GM23338 (cell line): ENCODE measurements around the gene RPS17. TPM values are rescaled to one million over a fixed set of nuclear protein-coding genes. Genes with fewer than 3 reads are reported as not detected.

Source experiments
- ATAC-seq: fragments of 200-7000 bp; cut with Tn5 transposase; 3 replicates; pipeline ENCODE4 v1.9.1; 2020
- DNase-seq: peaks from one replicate; pipeline ENCODE4 v3.0.0-alpha.2; 2015; ENCODE audit warnings: low spot score
- H2AFZ ChIP-seq: fragments of 200-600 bp; sonication (generic); 2 replicates; pipeline ENCODE4 v1.8.0; 2016; ENCODE audit warnings: antibody characterized with exemption, mild to moderate bottlenecking, moderate library complexity
- H3F3A ChIP-seq: fragments of 200-600 bp; sonication (generic); replicated peaks from 2 replicates; pipeline ENCODE4 v1.8.0; 2017; ENCODE audit warnings: antibody characterized with exemption, mixed run types, low read depth
- H3K27ac ChIP-seq: fragments of 200-600 bp; sonication (generic); 2 replicates; pipeline ENCODE4 v1.6.1; 2016; ENCODE audit warnings: low read depth
- H3K27me3 ChIP-seq: fragments of 200-600 bp; sonication (generic); 2 replicates; pipeline ENCODE4 v1.8.0; 2016; ENCODE audit warnings: mild to moderate bottlenecking, mixed run types, moderate library complexity; ENCODE audit not compliant: insufficient read depth
- H3K36me3 ChIP-seq: fragments of 200-600 bp; sonication (generic); 2 replicates; pipeline ENCODE4 v1.8.0; 2016; ENCODE audit warnings: mild to moderate bottlenecking; ENCODE audit not compliant: insufficient read depth
- H3K4me1 ChIP-seq: fragments of 200-600 bp; sonication (generic); 2 replicates; pipeline ENCODE4 v1.8.0; 2016; ENCODE audit warnings: mild to moderate bottlenecking, moderate library complexity; ENCODE audit not compliant: insufficient read depth
- H3K4me2 ChIP-seq: fragments of 200-600 bp; sonication (generic); 2 replicates; pipeline ENCODE4 v1.7.1; 2017; ENCODE audit warnings: mixed run types
- H3K4me3 ChIP-seq: fragments of 200-600 bp; sonication (generic); 2 replicates; pipeline ENCODE4 v1.6.1; 2016; ENCODE audit warnings: mixed run types
- H3K79me2 ChIP-seq: fragments of 200-600 bp; sonication (generic); replicated peaks from 2 replicates; pipeline ENCODE4 v1.8.0; 2017; ENCODE audit warnings: mild to moderate bottlenecking; ENCODE audit not compliant: insufficient read depth
- H3K9me2 ChIP-seq: fragments of 200-600 bp; sonication (generic); 2 replicates; pipeline ENCODE4 v1.8.0; 2017; ENCODE audit not compliant: insufficient read depth
- H4K20me1 ChIP-seq: fragments of 200-600 bp; sonication (generic); replicated peaks from 2 replicates; pipeline ENCODE4 v1.8.0; 2017; ENCODE audit warnings: mild to moderate bottlenecking; ENCODE audit not compliant: insufficient read depth
- H3K27ac Mint-ChIP-seq: 2 replicates; pipeline ENCODE4 v1.8.0; 2020; ENCODE audit warnings: inconsistent platforms, mild to moderate bottlenecking, moderate library complexity, mixed read lengths
- H3K27me3 Mint-ChIP-seq: 3 replicates; pipeline ENCODE4 v1.8.0; 2022; ENCODE audit warnings: low read depth, mild to moderate bottlenecking, moderate library complexity, mixed read lengths, inconsistent platforms; ENCODE audit not compliant: insufficient read depth, poor library complexity
- H3K36me3 Mint-ChIP-seq: 3 replicates; pipeline ENCODE4 v1.8.0; 2021; ENCODE audit warnings: low read depth, mild to moderate bottlenecking, inconsistent platforms, moderate library complexity, mixed read lengths
- H3K4me1 Mint-ChIP-seq: 3 replicates; pipeline ENCODE4 v1.8.0; 2020; ENCODE audit warnings: mild to moderate bottlenecking, inconsistent platforms, mixed read lengths
- H3K4me3 Mint-ChIP-seq: 3 replicates; pipeline ENCODE4 v1.8.0; 2021; ENCODE audit warnings: moderate library complexity, mild to moderate bottlenecking, inconsistent platforms, mixed read lengths
- H3K9me3 Mint-ChIP-seq: 3 replicates; pipeline ENCODE4 v1.8.0; 2020; ENCODE audit warnings: moderate library complexity, mild to moderate bottlenecking, inconsistent platforms, mixed read lengths
- CREB1 ChIP-seq: fragments of 250-450 bp; sonication (Bioruptor Pico); IDR thresholded peaks from 2 replicates; pipeline ENCODE4 v1.5.0; 2020; ENCODE audit warnings: low read depth, mild to moderate bottlenecking, moderate library complexity
- EZH2 ChIP-seq: fragments of 200-600 bp; sonication (generic); IDR thresholded peaks from one replicate; pipeline ENCODE4 v1.8.0; 2017; ENCODE audit warnings: antibody characterized with exemption, mild to moderate bottlenecking, low read depth; ENCODE audit not compliant: unreplicated experiment
- EZH2phosphoT487 ChIP-seq: fragments of 200-600 bp; sonication (generic); IDR thresholded peaks from one replicate; pipeline ENCODE4 v1.8.1; 2018; ENCODE audit warnings: antibody characterized with exemption; ENCODE audit not compliant: unreplicated experiment
- NANOG ChIP-seq: IDR thresholded peaks from 2 replicates; pipeline ENCODE4 v1.6.1; 2016; ENCODE audit warnings: antibody characterized with exemption, borderline replicate concordance
- POLR2AphosphoS5 ChIP-seq: IDR thresholded peaks from 2 replicates; pipeline ENCODE4 v1.6.1; 2016; ENCODE audit warnings: antibody characterized with exemption, low read depth
- STAT1 ChIP-seq: IDR thresholded peaks from one replicate; pipeline ENCODE4 v1.6.1; 2016; ENCODE audit warnings: antibody characterized with exemption; ENCODE audit not compliant: unreplicated experiment
- ZNF114 ChIP-seq: fragments of 250-450 bp; sonication (Bioruptor Pico); IDR thresholded peaks from 2 replicates; pipeline ENCODE4 v1.5.0; 2020; ENCODE audit warnings: mild to moderate bottlenecking, moderate library complexity
- polyA plus RNA-seq: library from polyadenylated mRNA; unstranded; fragments of >200 nt; fragmentation: Nextera tagmentation; extraction: Ambion mirVana; gene quantifications from 2 replicates; pipeline ENCODE4 v1.2.1, GENCODE V29; 2016
- total RNA-seq: library from RNA; depleted of rRNA; stranded (reverse); fragments of >200 nt; shearing (Covaris generic); gene quantifications from 2 replicates; pipeline ENCODE4 v1.2.3, GENCODE V29; 2014
- TF ChIP-seq, protein P1 (sequence below): IDR thresholded peaks from 2 replicates; pipeline ENCODE4 v1.6.1; 2016; ENCODE audit warnings: antibody characterized with exemption
- TF ChIP-seq, protein P2 (sequence below): IDR thresholded peaks from one replicate; pipeline ENCODE4 v1.6.1; 2018; ENCODE audit warnings: antibody characterized with exemption; ENCODE audit not compliant: unreplicated experiment
- TF ChIP-seq, protein P3 (sequence below): fragments of 250-450 bp; sonication (Bioruptor Pico); IDR thresholded peaks from 2 replicates; pipeline ENCODE4 v1.5.0; 2020; ENCODE audit warnings: mild to moderate bottlenecking, moderate library complexity

Gene RPS17
- total and polyA plus RNA-seq, 2 experiments from 2014 or later, result 1,741 to 1,928 TPM

DNA sequence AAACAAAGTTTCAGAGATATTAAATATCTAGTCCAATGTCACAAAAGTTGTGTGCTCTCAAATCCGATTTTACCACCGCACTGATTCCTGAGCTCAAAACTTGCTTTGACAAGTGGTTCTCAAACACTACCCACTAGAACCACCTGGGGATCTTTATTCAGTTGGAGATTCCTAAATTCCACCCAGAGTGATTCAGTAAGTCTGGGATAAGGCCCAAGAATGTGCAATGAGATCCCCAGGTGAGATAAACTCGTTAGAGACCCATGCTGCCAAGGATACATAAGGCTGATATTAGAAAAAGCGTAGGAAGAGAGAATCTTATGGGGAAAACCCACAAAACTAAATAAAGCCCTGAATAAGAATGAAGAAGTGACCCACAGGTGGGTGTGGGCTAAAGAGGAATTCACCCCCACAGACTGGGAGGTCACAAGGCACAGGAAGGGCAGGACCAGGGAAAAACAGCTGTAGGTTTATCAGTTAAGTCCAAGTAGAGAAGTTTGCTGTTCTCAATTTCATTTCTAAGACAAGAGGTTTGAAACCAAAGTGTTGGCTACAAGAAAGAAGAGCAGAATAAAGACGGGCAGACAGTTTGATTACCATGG lies 11.5 kb upstream of the RPS17 start:
- Histone ChIP-seq H2AFZ (no peak overlapping the region), H3K4me3 (no peak overlapping the region), H3K4me1 (no peaks in the 10 kb centered on the region), H4K20me1 (no peaks in the 10 kb centered on the region), H3K36me3 (no peaks in the 10 kb centered on the region), H3K9me2 (no peaks in the 10 kb centered on the region; the same call in 1 of the 2 replicates), H3K79me2 (no peaks in the 10 kb centered on the region), H3K27me3 (no peaks in the 10 kb centered on the region), H3K4me2 (no peak overlapping the region), H3F3A (no peaks in the 10 kb centered on the region), H3K27ac (no peak overlapping the region)
- ATAC-seq, result peak; percentile 39; the same call in 2 of the 3 replicates
- Mint-ChIP-seq H3K9me3 (no peaks in the 10 kb centered on the region), H3K27ac (no peak overlapping the region), H3K4me1 (peaks cover 16% of the 10 kb centered on the region), H3K36me3 (no peaks in the 10 kb centered on the region), H3K4me3 (no peak overlapping the region), H3K27me3 (peaks cover 2% of the 10 kb centered on the region)
- TF ChIP-seq, protein P1, sequence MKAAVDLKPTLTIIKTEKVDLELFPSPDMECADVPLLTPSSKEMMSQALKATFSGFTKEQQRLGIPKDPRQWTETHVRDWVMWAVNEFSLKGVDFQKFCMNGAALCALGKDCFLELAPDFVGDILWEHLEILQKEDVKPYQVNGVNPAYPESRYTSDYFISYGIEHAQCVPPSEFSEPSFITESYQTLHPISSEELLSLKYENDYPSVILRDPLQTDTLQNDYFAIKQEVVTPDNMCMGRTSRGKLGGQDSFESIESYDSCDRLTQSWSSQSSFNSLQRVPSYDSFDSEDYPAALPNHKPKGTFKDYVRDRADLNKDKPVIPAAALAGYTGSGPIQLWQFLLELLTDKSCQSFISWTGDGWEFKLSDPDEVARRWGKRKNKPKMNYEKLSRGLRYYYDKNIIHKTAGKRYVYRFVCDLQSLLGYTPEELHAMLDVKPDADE, result no peak
- TF ChIP-seq ZNF114, result no peak
- TF ChIP-seq, protein P2, sequence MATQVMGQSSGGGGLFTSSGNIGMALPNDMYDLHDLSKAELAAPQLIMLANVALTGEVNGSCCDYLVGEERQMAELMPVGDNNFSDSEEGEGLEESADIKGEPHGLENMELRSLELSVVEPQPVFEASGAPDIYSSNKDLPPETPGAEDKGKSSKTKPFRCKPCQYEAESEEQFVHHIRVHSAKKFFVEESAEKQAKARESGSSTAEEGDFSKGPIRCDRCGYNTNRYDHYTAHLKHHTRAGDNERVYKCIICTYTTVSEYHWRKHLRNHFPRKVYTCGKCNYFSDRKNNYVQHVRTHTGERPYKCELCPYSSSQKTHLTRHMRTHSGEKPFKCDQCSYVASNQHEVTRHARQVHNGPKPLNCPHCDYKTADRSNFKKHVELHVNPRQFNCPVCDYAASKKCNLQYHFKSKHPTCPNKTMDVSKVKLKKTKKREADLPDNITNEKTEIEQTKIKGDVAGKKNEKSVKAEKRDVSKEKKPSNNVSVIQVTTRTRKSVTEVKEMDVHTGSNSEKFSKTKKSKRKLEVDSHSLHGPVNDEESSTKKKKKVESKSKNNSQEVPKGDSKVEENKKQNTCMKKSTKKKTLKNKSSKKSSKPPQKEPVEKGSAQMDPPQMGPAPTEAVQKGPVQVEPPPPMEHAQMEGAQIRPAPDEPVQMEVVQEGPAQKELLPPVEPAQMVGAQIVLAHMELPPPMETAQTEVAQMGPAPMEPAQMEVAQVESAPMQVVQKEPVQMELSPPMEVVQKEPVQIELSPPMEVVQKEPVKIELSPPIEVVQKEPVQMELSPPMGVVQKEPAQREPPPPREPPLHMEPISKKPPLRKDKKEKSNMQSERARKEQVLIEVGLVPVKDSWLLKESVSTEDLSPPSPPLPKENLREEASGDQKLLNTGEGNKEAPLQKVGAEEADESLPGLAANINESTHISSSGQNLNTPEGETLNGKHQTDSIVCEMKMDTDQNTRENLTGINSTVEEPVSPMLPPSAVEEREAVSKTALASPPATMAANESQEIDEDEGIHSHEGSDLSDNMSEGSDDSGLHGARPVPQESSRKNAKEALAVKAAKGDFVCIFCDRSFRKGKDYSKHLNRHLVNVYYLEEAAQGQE, result no peak
- no peak for TF ChIP-seq NANOG
- TF ChIP-seq POLR2AphosphoS5, result no peak
- TF ChIP-seq EZH2phosphoT487, result no peak
- TF ChIP-seq, protein P3, sequence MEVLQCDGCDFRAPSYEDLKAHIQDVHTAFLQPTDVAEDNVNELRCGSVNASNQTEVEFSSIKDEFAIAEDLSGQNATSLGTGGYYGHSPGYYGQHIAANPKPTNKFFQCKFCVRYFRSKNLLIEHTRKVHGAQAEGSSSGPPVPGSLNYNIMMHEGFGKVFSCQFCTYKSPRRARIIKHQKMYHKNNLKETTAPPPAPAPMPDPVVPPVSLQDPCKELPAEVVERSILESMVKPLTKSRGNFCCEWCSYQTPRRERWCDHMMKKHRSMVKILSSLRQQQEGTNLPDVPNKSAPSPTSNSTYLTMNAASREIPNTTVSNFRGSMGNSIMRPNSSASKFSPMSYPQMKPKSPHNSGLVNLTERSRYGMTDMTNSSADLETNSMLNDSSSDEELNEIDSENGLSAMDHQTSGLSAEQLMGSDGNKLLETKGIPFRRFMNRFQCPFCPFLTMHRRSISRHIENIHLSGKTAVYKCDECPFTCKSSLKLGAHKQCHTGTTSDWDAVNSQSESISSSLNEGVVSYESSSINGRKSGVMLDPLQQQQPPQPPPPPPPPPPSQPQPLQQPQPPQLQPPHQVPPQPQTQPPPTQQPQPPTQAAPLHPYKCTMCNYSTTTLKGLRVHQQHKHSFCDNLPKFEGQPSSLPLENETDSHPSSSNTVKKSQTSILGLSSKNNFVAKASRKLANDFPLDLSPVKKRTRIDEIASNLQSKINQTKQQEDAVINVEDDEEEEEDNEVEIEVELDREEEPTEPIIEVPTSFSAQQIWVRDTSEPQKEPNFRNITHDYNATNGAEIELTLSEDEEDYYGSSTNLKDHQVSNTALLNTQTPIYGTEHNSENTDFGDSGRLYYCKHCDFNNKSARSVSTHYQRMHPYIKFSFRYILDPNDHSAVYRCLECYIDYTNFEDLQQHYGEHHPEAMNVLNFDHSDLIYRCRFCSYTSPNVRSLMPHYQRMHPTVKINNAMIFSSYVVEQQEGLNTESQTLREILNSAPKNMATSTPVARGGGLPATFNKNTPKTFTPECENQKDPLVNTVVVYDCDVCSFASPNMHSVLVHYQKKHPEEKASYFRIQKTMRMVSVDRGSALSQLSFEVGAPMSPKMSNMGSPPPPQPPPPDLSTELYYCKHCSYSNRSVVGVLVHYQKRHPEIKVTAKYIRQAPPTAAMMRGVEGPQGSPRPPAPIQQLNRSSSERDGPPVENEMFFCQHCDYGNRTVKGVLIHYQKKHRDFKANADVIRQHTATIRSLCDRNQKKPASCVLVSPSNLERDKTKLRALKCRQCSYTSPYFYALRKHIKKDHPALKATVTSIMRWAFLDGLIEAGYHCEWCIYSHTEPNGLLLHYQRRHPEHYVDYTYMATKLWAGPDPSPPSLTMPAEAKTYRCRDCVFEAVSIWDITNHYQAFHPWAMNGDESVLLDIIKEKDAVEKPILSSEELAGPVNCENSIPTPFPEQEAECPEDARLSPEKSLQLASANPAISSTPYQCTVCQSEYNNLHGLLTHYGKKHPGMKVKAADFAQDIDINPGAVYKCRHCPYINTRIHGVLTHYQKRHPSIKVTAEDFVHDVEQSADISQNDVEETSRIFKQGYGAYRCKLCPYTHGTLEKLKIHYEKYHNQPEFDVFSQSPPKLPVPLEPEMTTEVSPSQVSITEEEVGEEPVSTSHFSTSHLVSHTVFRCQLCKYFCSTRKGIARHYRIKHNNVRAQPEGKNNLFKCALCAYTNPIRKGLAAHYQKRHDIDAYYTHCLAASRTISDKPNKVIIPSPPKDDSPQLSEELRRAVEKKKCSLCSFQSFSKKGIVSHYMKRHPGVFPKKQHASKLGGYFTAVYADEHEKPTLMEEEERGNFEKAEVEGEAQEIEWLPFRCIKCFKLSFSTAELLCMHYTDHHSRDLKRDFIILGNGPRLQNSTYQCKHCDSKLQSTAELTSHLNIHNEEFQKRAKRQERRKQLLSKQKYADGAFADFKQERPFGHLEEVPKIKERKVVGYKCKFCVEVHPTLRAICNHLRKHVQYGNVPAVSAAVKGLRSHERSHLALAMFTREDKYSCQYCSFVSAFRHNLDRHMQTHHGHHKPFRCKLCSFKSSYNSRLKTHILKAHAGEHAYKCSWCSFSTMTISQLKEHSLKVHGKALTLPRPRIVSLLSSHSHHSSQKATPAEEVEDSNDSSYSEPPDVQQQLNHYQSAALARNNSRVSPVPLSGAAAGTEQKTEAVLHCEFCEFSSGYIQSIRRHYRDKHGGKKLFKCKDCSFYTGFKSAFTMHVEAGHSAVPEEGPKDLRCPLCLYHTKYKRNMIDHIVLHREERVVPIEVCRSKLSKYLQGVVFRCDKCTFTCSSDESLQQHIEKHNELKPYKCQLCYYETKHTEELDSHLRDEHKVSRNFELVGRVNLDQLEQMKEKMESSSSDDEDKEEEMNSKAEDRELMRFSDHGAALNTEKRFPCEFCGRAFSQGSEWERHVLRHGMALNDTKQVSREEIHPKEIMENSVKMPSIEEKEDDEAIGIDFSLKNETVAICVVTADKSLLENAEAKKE (CRISPR knock-in tag), result no peak
- TF ChIP-seq STAT1, result no peak
- no peak for TF ChIP-seq CREB1 (CRISPR knock-in tag)
- TF ChIP-seq EZH2, result no peak
- no peak for DNase-seq
